AG09319 (cell line): Measurements from ENCODE around the gene KRT2.

Experiments
- DNase-seq: peaks from one replicate; pipeline ENCODE4 v3.0.0-alpha.2; 2010; ENCODE audit warnings: low read depth; ENCODE audit errors: extremely low read depth
- TF ChIP-seq, protein P1 (sequence below): IDR thresholded peaks from 2 replicates; pipeline ENCODE4 v1.5.1; 2011; ENCODE audit warnings: low read depth, mild to moderate bottlenecking, inconsistent platforms, low read length, moderate library complexity

The KRT2 gene

DNA sequence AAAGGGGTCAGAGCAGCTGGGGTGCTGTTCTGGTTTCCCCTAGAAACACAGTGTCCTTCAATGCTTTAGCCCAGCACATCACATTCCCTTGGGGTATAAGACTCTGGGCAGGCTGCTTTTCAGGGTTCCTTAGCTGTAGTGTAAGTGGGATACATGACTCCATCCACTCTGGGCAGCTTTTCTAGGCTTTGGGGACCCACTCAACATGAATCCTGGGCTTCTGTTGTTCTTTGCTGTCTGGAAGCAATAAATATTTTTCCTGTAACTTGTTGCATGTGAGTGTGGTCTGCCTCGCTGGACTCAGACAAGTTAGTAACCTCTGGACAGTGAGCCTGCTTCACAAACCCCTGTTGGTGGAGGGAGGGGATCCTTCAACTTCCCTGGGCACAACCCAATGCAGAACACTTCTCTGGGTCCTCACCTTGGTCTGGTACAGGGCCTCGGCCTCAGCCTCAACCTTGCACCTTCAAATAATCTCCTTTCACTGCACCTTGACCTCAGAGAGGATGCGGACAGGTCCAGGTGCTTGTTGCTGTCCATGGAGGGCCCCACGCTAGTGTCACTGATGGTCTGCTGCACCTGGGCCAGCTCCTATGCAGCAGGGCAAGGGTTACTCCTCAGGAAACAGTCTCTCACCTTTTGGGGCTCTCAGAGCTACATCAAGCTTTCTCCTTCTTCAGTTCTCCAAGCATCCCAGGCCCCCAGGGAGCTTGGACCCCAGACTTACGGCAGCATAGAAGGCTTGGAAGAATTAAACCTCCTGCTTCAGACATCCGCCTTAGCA, 20.1 kb downstream of the KRT2 start:
- TF ChIP-seq, protein P1, sequence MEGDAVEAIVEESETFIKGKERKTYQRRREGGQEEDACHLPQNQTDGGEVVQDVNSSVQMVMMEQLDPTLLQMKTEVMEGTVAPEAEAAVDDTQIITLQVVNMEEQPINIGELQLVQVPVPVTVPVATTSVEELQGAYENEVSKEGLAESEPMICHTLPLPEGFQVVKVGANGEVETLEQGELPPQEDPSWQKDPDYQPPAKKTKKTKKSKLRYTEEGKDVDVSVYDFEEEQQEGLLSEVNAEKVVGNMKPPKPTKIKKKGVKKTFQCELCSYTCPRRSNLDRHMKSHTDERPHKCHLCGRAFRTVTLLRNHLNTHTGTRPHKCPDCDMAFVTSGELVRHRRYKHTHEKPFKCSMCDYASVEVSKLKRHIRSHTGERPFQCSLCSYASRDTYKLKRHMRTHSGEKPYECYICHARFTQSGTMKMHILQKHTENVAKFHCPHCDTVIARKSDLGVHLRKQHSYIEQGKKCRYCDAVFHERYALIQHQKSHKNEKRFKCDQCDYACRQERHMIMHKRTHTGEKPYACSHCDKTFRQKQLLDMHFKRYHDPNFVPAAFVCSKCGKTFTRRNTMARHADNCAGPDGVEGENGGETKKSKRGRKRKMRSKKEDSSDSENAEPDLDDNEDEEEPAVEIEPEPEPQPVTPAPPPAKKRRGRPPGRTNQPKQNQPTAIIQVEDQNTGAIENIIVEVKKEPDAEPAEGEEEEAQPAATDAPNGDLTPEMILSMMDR = no peak
- no peak for DNase-seq

DNA sequence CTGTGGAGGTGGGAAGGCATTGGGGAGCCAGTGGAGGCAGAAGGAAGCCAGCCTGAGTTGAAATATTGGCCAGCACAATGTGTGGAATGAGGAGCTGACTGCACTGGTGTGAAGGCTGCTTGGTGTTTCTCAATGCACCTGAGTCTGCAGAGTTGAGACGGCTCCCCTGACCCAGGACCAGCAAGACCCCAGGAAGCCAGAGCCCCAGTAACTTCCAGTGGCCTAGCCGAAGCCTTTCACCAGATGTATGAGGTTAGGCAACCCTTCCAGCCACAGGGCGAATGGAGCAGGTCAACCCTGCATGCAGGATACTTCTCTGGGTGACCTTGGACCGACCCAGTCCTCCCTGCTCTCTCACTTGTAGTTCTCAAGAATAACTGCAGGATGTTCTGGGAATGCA, 20.7 kb downstream of the KRT2 start:
- TF ChIP-seq, protein P1 = no peak

DNA sequence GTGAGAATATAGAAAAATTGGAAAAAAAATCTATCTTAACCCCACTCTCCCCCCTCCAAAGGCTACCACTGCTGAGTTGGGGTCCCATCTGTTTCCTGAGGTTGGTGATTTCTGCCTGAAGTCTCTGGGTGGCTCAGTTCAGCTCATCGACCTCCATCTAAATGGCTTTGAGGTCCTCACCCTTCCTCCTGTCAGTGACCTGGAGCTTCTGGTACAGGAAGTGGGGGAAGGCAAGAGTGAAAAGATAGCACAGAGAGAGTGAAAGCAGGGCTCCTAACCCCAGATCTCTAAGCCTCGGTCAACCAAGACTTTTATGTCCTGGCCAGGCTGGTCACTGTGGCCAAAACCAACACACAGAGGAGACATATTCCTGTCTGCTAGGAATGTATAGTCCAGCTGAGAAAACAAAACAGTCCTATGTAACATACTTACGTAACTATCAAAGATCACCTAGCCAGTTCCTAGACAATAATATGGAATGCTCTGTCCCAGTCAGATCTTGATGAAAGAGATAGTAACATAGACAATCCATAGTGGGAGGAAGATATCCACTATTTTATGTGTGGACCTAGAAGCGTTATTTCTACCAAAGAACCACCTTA, 21.3 kb downstream of the KRT2 start:
- TF ChIP-seq, protein P1 = no peak
- DNase-seq = no peak

More for the DNA sequence above, 20.7 kb downstream of the KRT2 start:
- DNase-seq = no peak

DNA sequence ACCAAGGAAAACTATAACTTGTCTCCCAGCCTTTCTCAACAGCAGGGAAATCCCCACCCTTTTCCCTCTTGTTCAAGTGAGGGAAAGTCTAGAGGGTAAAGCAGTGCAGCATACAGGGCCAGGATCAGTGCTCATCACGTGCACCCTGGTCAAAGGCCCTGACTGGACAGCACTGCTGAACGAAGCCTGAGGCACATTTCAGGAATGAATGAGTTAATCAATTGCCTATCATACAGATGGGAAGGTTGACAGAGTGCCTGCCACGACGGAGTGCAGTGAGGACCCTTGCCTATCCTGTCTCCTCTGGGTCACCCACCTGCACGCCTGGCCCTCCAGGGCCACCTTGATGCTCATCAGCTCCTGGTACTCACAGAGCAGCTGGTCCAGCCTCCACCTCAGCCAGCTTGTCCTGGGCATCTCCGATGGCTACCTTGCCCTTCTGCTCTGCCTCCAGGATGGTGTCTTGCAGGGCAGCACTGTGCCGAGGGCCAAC, 22.0 kb downstream of the KRT2 start:
- TF ChIP-seq, protein P1 = no peak
- no peak for DNase-seq

DNA sequence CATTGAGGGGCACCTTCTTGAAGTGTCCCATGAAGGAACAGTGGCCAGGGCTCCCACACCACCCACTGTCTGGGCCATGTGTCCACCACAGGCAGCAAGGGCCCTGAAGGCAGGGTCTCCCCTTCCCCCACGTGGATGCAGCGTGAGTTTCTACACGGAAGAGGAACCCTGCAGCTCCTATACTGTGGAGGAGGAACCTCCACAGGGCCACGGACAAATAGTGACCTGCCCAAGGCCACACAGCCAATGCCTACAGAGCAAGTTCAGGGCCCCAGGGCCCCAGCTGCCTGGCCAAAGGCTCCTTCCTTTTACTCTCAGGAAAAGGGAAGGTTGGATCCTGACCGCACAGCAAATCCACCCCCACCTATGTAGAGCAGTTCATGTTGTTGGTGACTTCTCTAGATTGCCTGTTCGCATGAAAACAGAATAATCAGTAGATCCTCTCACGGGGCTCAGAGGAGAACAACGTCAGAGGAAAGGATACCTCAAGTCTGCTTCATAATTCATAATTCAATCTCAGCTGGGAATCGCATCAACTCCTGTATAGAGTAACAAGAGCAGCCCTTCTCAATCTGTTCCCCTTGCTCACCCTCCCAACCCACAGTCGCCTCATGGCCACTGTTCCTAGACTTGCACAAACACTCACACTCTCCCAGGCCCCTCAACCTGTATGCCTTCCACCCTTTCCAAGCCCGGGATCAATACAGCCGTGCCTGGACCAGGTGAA, 22.6 kb downstream of the KRT2 start:
- TF ChIP-seq, protein P1 = no peak
- no peak for DNase-seq

DNA sequence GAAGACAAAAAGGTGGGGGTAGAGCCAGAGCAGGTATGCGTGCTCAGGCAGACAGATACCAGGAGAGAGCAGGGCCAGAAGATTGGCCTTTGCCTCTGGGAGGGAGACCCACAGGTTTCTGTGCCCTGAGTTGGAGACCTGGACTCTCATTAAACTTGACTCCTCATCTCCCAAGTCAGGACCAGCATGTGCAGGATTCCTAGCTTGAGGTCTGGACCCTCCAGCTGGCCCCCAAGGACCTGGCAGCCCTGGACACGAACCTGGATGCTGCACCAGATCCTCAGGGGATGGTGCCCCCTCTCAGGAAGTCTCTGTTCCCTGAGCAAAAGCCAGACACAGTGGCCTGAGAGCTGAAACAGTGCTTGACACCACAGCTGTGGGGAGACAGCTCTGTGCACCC, 23.2 kb downstream of the KRT2 start:
- no peak for DNase-seq
- TF ChIP-seq, protein P1 = no peak

DNA sequence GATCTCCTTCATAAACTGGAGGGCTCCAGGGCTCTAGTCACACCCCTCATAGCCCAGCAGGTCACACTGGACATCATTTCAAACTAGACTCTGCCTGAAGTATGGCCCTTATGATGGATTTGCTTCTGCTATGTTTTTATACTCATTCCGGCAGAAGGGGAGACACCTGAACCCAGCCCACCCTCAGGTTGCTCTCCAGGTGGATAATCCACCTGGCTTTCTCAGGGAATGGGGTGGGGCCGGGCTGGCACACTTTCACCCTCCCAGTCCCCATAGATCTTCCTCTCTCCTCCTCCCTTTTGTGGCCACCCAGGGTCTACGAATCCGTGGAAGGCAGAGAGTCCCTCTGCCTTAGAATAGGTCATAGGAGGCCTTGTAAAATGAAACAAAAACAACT, 23.9 kb downstream of the KRT2 start:
- DNase-seq = no peak
- TF ChIP-seq, protein P1 = no peak
